Bronchial epithelial cell (primary cell): ENCODE measurements around the gene GAS7. TPM values are rescaled to one million over a fixed set of nuclear protein-coding genes. Genes with fewer than 3 reads are reported as not detected.

Source experiments
- DNase-seq: peaks from one replicate; pipeline ENCODE4 v3.0.0-alpha.2; 2010; ENCODE audit warnings: low read depth
- FAIRE-seq: peaks from 2 replicates; lab custom pipeline; 2011; peaks lifted over from hg19 to GRCh38; lab: Jason Lieb, UNC
- H3K27me3 ChIP-seq: 2 replicates; pipeline ENCODE4 v1.5.1; 2011; ENCODE audit warnings: low read length; ENCODE audit not compliant: control insufficient read depth, insufficient read depth
- H3K36me3 ChIP-seq: 2 replicates; pipeline ENCODE4 v1.5.1; 2011; ENCODE audit warnings: low read length; ENCODE audit not compliant: control insufficient read depth, insufficient read depth
- H3K4me3 ChIP-seq: 2 replicates; pipeline ENCODE4 v1.5.1; 2011; ENCODE audit warnings: mild to moderate bottlenecking, low read depth, low read length, control low read depth
- total RNA-seq: library from RNA; depleted of rRNA; stranded (reverse); fragments of >200 nt; gene quantifications from 2 replicates; pipeline ENCODE4 v1.2.1, GENCODE V29; 2014
- TF ChIP-seq, protein P1 (sequence below): IDR thresholded peaks from 2 replicates; pipeline ENCODE4 v1.5.1; 2011; ENCODE audit warnings: mild to moderate bottlenecking, moderate library complexity, low read length, control low read depth, inconsistent platforms; ENCODE audit not compliant: insufficient read depth, severe bottlenecking

The GAS7 gene
- total RNA-seq, 1 donor from 2014 or later: 1.1 TPM

DNA sequence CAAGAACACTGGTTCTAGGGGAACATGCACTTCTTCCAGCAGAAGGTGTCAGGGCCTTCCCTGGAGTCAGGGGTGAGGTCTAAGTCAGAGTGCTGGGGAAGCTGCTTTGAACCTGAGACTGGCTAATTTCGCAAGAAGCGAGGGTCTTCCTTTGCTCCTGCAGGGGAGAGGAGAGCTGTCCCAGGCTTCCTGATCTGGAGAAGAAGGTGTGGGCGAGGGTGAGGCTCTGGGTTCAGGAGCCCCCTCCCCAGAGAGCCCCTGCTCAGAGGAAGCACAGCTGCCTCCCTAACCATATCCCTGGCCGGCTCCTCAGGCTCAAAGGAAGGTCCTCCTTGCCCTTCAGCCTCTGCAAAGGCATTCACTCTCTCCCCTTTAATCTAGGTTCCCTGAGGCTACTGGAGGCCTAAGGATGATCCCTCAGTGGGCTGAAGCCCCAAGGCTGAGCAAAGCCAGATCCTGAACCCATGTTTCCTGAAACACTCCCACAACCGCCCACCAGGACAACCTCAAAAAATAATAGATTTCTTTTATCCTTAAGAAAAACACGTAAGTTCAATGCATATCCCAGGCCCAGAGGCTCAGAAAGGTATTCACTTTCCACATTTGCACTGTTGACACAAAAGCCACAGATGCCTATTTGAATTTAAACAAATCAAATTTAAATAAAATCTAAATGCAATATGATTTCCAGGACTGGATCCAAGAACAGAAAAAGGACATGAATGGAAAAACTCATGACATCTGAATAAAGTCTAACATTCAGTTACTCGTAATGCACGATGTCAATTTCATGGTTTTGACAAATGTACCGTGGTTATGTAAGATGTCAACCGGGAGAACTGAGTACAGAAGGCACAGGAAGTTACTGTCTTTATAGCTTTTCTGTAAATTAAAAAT is 221.9 kb downstream of the GAS7 start:
- no peak overlapping the region for H3K4me3 ChIP-seq
- no peak for DNase-seq
- FAIRE-seq: no peak
- no peaks in the 10 kb centered on the region for H3K36me3 ChIP-seq
- TF ChIP-seq, protein P1, sequence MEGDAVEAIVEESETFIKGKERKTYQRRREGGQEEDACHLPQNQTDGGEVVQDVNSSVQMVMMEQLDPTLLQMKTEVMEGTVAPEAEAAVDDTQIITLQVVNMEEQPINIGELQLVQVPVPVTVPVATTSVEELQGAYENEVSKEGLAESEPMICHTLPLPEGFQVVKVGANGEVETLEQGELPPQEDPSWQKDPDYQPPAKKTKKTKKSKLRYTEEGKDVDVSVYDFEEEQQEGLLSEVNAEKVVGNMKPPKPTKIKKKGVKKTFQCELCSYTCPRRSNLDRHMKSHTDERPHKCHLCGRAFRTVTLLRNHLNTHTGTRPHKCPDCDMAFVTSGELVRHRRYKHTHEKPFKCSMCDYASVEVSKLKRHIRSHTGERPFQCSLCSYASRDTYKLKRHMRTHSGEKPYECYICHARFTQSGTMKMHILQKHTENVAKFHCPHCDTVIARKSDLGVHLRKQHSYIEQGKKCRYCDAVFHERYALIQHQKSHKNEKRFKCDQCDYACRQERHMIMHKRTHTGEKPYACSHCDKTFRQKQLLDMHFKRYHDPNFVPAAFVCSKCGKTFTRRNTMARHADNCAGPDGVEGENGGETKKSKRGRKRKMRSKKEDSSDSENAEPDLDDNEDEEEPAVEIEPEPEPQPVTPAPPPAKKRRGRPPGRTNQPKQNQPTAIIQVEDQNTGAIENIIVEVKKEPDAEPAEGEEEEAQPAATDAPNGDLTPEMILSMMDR: no peak
- no peaks in the 10 kb centered on the region for H3K27me3 ChIP-seq

DNA sequence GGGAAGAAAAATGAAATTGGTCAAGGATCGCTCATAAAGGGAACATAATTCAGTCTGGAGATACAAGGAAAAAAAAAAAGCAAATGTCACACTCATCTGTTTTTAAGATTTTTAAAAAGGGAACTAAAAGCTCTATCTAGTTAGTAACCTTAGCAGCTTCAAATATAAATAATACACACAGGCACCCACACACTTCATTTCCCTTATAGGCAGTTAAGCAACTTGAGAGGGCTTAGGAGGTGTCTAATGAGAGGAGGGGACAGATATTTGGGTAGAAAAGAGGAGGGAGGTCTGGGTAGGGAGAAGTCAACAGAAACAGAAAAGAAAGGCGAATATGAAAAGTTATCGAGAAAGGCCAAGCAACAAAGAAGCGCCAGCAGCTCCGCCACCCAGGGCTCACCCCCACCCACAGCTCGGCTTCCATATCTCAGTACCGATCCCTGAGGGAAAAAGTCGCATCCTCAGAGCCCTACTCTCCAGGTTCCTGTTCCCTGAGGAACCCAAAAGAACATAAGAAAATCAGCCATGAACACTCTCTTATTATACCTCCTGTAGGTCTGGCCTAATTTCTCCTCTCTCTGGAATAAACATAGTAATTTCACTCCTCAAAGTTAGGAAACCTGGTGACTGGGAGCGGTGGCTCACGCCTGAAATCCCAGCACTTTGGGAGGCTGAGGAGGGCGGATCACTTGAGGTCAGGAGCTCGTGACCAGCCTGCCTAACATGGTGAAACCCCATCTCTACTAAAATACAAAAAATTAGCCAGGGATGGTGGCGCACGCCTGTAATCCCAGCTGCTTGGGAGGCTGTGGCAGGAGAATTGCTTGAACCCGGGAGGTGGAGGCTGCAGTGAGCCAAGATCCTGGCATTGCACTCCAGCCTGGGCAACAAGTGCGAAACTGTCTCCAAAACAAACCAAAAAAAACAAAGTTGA is 223.7 kb downstream of the GAS7 start:
- FAIRE-seq (no peak), DNase-seq (no peak)
- TF ChIP-seq, protein P1: no peak
- no peaks in the 10 kb centered on the region for H3K27me3 ChIP-seq
- no peaks in the 10 kb centered on the region for H3K36me3 ChIP-seq
- no peak overlapping the region for H3K4me3 ChIP-seq

DNA sequence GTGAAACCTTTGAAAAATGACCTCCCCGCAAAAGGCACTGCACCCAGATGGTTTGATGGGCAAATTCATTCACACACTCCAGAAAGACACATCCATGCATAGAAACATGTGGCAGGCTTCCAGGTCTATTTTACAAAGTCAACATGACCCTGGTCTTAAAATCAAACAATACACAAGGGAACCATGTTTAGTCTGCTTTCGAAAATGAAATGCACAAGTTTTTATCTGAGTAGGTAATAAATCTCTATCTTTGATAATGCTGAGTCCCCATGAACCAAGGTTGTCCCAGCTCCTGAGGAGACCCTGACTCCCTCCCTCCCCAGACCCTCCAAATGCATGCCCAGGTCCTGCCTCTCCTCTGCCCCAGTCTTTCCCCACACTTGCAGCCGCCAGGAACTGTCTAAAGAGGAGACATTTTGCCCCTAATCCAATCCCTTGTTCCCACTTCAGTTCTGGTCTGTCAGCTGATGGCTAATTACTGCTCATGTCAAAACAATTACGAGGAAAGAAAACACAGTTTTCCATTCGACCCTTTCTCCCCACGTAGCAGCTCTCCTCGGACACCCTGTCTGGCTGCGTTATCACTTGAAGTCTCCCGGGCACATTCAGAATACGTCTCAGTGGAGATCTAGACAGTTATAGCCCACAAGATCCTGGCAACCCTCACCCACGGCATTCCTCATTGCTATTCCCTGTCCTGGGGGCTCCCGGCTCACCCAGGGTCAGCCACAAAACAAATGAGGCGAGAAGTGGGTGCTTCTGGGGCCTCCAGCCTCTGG is 224.5 kb downstream of the GAS7 start:
- H3K4me3 ChIP-seq: no peak overlapping the region
- no peaks in the 10 kb centered on the region for H3K36me3 ChIP-seq
- no peaks in the 10 kb centered on the region for H3K27me3 ChIP-seq
- DNase-seq: no peak
- no peak for FAIRE-seq
- TF ChIP-seq, protein P1: no peak

DNA sequence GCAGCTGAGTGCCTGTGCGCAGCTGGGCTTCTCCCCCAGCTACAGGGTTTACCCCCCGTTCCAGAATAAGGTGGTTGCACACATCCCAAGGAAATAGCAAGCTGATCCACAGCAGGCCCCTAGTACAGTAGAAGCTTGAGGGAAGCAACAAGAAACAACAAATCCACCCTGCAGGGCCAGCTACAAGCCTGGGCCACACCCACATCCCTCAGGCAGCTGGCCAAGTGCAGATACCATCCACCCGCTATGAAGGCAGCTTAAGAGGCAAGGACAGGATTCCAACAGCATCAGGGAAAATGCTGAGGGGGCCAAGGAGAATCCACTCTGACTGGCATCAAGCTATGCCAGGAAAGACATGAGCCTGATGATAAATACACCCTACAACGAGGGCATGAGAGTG is 226.4 kb downstream of the GAS7 start:
- Histone ChIP-seq H3K4me3 (no peak overlapping the region), H3K36me3 (no peaks in the 10 kb centered on the region), H3K27me3 (no peaks in the 10 kb centered on the region)
- FAIRE-seq: no peak
- DNase-seq: peak; percentile 6
- TF ChIP-seq, protein P1: no peak

DNA sequence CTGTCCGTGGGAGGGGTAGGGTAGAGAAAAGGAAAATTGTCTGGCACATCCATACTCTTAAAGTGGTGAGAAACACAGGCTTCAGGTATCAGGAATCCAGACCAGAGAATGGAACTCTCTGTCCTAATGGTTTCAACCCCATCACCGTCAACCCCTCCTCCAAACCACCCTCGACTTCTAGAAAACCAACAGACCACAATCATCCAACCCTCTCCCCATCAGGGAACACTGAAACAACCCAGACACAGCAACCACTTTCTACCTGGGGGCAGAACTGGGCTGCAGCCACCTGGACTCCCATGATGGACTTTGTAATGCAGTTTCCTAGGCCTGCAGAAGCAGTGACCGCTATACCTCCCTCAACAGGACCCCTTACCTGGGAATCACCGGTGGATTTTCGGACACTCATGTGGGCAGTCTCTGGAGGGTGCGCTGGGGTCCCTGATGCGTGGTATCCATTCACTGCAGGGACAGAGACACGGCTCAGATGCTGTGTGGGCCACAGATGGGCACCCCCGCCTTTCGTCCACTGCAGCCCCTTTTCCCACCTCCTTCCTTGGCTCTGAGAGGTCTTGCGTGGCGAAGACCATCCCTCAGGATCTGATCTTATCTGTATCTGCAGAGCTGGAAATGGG is 229.0 kb downstream of the GAS7 start:
- no peak for DNase-seq
- no peak for FAIRE-seq
- H3K27me3 ChIP-seq: no peaks in the 10 kb centered on the region

More for the DNA sequence above, 229.0 kb downstream of the GAS7 start:
- TF ChIP-seq, protein P1: no peak
- no peak overlapping the region for H3K4me3 ChIP-seq
- no peaks in the 10 kb centered on the region for H3K36me3 ChIP-seq
